OCI-LY3 (cell line): ENCODE data around the gene PPP6R2.

Experiments used
- EZH2phosphoT487 ChIP-seq: fragments of 200-600 bp; shearing (Covaris generic); IDR thresholded peaks from 2 replicates; pipeline ENCODE4 v1.6.1; 2018; ENCODE audit warnings: antibody characterized with exemption, mixed run types, low read depth
- TF ChIP-seq, protein P1 (sequence below): fragments of 200-600, 300-600 bp; sonication (generic); IDR thresholded peaks from 2 replicates; pipeline ENCODE4 v1.5.1; 2014; ENCODE audit warnings: antibody characterized with exemption, low read length, low read depth

- TF ChIP-seq, protein P1, sequence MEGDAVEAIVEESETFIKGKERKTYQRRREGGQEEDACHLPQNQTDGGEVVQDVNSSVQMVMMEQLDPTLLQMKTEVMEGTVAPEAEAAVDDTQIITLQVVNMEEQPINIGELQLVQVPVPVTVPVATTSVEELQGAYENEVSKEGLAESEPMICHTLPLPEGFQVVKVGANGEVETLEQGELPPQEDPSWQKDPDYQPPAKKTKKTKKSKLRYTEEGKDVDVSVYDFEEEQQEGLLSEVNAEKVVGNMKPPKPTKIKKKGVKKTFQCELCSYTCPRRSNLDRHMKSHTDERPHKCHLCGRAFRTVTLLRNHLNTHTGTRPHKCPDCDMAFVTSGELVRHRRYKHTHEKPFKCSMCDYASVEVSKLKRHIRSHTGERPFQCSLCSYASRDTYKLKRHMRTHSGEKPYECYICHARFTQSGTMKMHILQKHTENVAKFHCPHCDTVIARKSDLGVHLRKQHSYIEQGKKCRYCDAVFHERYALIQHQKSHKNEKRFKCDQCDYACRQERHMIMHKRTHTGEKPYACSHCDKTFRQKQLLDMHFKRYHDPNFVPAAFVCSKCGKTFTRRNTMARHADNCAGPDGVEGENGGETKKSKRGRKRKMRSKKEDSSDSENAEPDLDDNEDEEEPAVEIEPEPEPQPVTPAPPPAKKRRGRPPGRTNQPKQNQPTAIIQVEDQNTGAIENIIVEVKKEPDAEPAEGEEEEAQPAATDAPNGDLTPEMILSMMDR: no peak
- TF ChIP-seq EZH2phosphoT487: no peak
Measured at GRCh38 chr22:50476868-50477267, 133.7 kb downstream of the PPP6R2 start.
